BJ (cell line): ENCODE data around the gene ANKRD10. TPM values are rescaled to one million over a fixed set of nuclear protein-coding genes. Genes with fewer than 3 reads are reported as not detected.

ENCODE experiments used
- CTCF ChIA-PET: fragments of 350-600 bp; formaldehyde crosslinking; extraction: SDS; loops from one replicate; lab custom pipeline; 2021; ENCODE audit warnings: antibody characterized with exemption, inconsistent platforms; lab: Yijun Ruan, JAX
- POLR2A ChIA-PET: fragments of 300-600 bp; sonication (Branson Sonifier 250); formaldehyde crosslinking; extraction: SDS; loops from one replicate; lab custom pipeline; 2021; ENCODE audit warnings: antibody characterized with exemption; lab: Charles Lee
- DNase-seq: peaks from one replicate; pipeline ENCODE4 v3.0.0-alpha.2; 2011; ENCODE audit warnings: low read depth
- H3K27me3 ChIP-seq: 2 replicates; pipeline ENCODE4 v1.6.0; 2011; ENCODE audit warnings: low read length; ENCODE audit not compliant: control insufficient read depth, insufficient read depth
- H3K36me3 ChIP-seq: 2 replicates; pipeline ENCODE4 v1.5.1; 2011; ENCODE audit warnings: low read length; ENCODE audit not compliant: control insufficient read depth, insufficient read depth
- H3K4me3 ChIP-seq: 2 replicates; pipeline ENCODE4 v1.5.1; 2011; ENCODE audit warnings: low read depth, mild to moderate bottlenecking, control low read depth, low read length
- CTCF ChIP-seq: IDR thresholded peaks from 2 replicates; pipeline ENCODE4 v1.5.1; 2011; ENCODE audit warnings: low read depth, mild to moderate bottlenecking, control low read depth, inconsistent platforms, low read length, moderate library complexity; ENCODE audit not compliant: insufficient read depth
- polyA plus RNA-seq: library from polyadenylated mRNA; depleted of rRNA; stranded (reverse); fragments of >200 nt; gene quantifications from 2 replicates; pipeline ENCODE4 v1.2.3, GENCODE V29; 2011

The ANKRD10 gene
- polyA plus RNA-seq, 1 experiment, result 43.5 TPM

GRCh38 chr13:110897014-110897413 is 17.9 kb downstream of the ANKRD10 start:
- no peaks in the 10 kb centered on the region for H3K27me3 ChIP-seq
- CTCF ChIA-PET, result no interaction called here
- peaks cover 2% of the 10 kb centered on the region; the same call in 1 of the 2 replicates for H3K36me3 ChIP-seq
- no peak overlapping the region for H3K4me3 ChIP-seq
- no peak for DNase-seq
- POLR2A ChIA-PET, result no interaction called here
- no peak for TF ChIP-seq CTCF

GRCh38 chr13:110894086-110894485 is 20.8 kb downstream of the ANKRD10 start:
- TF ChIP-seq CTCF, result no peak
- Histone ChIP-seq H3K36me3 (peaks cover 2% of the 10 kb centered on the region; the same call in 1 of the 2 replicates), H3K4me3 (no peak overlapping the region), H3K27me3 (no peaks in the 10 kb centered on the region)
- ChIA-PET CTCF (interaction anchor here (0.6 to 1.8 kb wide), 2 partner anchors 20 to 1015 kb away, joined by 3 to 5 read pairs; no protein-coding TSS in a partner anchor), POLR2A (no interaction called here)
- DNase-seq, result no peak

GRCh38 chr13:110893571-110893970 is 21.3 kb downstream of the ANKRD10 start:
- no peak for TF ChIP-seq CTCF
- Histone ChIP-seq H3K36me3 (peaks cover 2% of the 10 kb centered on the region; the same call in 1 of the 2 replicates), H3K4me3 (no peak overlapping the region), H3K27me3 (no peaks in the 10 kb centered on the region)
- no peak for DNase-seq
- CTCF ChIA-PET, result interaction anchor here (1.8 kb wide), 1 partner anchor 20 kb away, joined by 5 read pairs; no protein-coding TSS in a partner anchor
- POLR2A ChIA-PET, result no interaction called here

- POLR2A ChIA-PET, result no interaction called here
Observed at GRCh38 chr13:110890279-110891165, 24.3 kb downstream of the ANKRD10 start.

More at GRCh38 chr13:110890279-110891165, 24.3 kb downstream of the ANKRD10 start:
- Histone ChIP-seq H3K27me3 (no peaks in the 10 kb centered on the region), H3K4me3 (no peak overlapping the region), H3K36me3 (peaks cover 2% of the 10 kb centered on the region; the same call in 1 of the 2 replicates)
- no peak for DNase-seq
- CTCF ChIA-PET, result no interaction called here
- TF ChIP-seq CTCF, result no peak
